GM18508 (cell line): ENCODE data around the gene MYO10.
"Not testable (repeated sequence)": the region's sequence is repeated elsewhere in the genome, so short reads cannot be mapped to it uniquely, and the experiment has no call there.

Experiments used
- ATAC-seq: cut with Tn5 transposase; IDR thresholded peaks from one replicate; pipeline ENCODE4 v1.9.1; 2021; ENCODE audit warnings: moderate number of reproducible peaks; ENCODE audit not compliant: insufficient read depth, unreplicated experiment

The MYO10 gene

DNA sequence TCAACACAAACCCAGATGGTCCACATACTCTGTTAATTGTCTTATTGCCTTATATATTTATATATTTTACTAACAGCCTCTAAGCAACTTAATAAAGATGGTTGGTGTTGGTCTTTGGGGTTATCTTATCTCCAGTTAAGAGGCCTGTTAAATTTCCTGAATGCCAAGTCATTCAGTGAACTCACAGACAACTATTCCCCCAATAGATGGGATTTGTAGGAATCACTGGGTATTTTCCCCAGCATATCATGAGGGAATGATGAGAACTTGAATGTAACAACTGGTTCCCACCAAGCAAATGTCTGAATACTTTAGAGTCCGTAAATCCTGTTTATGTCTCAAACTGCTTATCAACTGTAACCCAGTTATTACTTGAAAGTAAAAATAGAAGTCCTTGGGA is 276.6 kb downstream of the MYO10 start:
- no peak for ATAC-seq

- ATAC-seq = no peak
These were observed 279.4 kb downstream of the MYO10 start for GRCh38 chr5:16656561-16657191.

DNA sequence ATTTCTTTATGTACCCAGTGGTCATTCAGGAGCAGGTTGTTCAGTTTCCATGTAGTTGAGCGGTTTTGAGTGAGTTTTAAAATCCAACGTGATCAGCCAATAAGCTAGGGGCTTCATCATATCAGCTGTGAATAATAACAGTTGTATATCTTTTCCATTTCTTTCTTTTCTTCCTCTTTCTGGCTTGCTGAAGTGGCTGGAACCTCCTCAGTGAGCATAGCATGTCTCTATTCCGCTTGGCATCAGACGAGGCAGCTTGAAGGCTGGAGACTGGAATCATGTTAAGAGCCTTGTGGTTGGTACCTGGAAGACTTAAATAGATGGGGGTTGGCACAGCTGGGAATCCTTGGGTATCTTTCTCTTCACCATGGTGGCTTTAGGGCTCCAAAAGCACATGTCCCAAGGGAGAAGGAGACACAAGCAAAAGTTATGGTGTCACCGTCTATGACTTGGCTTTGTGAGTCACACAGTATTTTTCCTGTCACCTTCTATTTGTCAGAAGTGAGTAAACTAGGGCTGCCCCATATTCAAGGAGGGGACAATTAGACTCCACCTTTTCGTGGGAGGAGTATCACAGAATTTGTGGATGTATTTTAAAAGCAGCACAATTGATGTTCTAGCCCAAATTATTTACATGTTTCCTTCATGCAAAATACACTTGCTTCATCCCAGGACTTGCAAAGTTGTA is 281.3 kb downstream of the MYO10 start:
- no peak for ATAC-seq

DNA sequence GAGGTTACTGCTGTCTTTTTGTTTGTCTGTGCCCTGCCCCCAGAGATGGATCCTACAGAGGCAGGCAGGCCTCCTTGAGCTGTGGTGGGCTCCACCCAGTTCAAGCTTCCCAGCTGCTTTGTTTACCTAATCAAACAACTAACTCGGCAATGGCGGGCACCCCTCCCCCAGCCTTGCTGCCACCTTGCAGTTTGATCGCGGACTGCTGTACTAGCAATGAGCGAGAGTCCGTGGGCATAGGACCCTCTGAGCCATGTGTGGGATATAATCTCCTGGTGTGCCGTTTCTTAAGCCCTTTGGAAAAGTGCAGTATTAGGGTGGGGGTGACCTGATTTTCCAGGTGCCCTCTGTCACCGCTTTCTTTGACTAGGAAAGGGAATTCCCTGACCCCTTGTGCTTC is 287.3 kb downstream of the MYO10 start:
- ATAC-seq = not testable (repeated sequence)

DNA sequence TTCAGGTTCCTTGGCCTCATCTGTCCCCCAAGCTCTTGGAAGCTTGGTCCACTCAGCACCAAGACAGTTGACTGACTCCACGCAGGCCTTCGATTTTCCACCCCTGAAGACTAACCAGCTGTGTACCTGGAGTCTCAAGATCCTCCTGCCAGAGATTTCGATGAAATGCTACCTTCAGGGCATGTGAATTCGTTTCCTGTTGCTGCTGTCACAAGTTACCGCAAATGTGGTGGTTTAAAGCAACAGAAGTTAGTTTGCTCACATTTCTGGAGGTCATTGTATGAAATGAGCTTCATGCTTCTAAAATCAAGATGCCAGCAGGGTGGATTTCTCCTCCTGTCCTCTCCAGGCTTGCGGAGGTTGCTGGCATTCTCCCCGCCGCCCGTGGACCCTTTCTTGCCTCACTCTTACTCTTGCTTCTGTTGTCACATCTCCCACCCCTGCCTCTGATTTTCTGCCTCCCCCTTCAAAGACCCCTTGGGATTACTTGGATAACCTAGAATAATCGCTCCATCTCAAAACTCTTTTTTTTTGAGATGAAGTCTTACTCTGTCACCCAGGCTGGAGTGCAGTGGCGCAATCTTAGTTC is 291.7 kb downstream of the MYO10 start:
- ATAC-seq = no peak

GRCh38 chr5:16642867-16643266 is 293.2 kb downstream of the MYO10 start:
- no peak for ATAC-seq

- no peak for ATAC-seq
These were observed 296.9 kb downstream of the MYO10 start for GRCh38 chr5:16639206-16639605.

- no peak for ATAC-seq
These were observed 307.7 kb downstream of the MYO10 start for GRCh38 chr5:16628376-16628775.

DNA sequence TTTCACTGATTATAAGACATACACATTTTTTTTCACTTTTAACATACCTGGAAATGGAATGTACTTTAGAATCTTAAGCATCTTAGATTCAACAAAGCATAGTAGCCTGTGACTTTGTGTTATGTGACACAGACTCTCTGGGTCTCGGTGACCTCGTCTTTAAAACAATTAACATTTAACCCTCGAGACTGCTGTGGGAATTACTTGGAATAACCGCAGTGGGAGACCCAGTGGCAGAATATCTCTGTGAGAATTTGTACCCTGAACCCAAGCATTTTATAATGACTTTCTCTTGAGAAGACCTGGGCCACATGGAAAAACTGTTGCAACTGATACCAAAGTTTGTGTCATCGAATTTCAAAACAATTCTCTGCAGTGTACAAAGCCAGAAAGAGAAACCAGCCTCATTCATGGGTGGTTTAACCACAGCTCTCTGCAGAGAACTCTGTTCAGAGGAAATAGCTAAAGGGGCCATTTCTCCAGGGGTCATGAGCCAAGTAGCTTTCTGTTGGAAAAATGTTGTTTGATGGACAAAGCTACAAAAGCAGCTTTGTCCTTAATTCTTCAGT is 309.3 kb downstream of the MYO10 start:
- peak; percentile 91 for ATAC-seq

- ATAC-seq = no peak
These were observed 311.0 kb downstream of the MYO10 start for GRCh38 chr5:16625096-16625495.

- ATAC-seq = no peak
These were observed 317.0 kb downstream of the MYO10 start for GRCh38 chr5:16619136-16619535.

GRCh38 chr5:16618138-16618897 is 317.8 kb downstream of the MYO10 start:
- ATAC-seq = no peak

- no peak for ATAC-seq
These were observed 318.7 kb downstream of the MYO10 start for GRCh38 chr5:16617274-16617968.

- peak; percentile 36 for ATAC-seq
These were observed 319.4 kb downstream of the MYO10 start, which contains the start of gene RETREG1 for GRCh38 chr5:16616536-16617273. RETREG1 (minus strand) TSS chr5:16616997; CDS start chr5:16616971, 26 bp downstream.

- ATAC-seq = no peak
These were observed 320.1 kb downstream of the MYO10 start for GRCh38 chr5:16615741-16616535.

- ATAC-seq = no peak
These were observed 324.1 kb downstream of the MYO10 start for GRCh38 chr5:16612007-16612406.
